Measurements from ENCODE around the gene PARN.
"Not testable (repeated sequence)": the region's sequence is repeated elsewhere in the genome, so short reads cannot be mapped to it uniquely, and the experiment has no call there.

Gene PARN

DNA sequence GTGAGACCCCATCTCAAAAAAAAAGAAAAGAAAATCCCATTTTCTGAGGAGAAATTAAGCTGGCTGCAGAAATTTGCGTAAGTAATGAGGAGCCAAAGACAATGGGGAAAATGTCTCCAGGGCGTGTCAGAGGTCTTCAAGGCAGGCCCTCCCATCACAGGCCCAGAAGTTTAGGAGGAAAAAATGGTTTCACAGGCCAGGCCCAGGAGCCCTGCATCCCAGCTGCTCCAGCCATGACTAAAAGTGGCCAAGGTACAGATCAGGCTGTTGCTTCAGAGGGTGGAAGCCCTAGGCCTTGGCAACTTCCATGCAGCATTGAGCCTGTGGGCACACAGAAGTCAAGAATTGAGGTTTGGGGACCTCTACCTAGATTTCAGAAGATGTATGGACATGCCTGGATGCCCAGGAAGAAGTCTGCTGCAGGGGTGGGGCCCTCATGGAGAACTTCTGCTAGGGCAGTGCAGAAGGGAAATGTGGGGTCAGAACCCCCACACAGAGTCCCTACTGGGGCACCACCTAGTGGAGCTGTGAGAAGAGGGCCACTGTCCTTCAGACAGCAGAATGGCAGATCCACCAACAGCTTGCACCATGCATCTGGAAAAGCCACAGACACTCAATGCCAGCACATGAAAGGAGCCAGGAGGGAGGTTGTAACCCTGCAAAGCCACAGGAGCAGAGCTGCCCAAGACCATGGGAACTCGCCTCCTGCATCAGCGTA is 55.2 kb downstream of the PARN start:
- DNase-seq (ENCODE audit: low spot score): not testable (repeated sequence)

DNA sequence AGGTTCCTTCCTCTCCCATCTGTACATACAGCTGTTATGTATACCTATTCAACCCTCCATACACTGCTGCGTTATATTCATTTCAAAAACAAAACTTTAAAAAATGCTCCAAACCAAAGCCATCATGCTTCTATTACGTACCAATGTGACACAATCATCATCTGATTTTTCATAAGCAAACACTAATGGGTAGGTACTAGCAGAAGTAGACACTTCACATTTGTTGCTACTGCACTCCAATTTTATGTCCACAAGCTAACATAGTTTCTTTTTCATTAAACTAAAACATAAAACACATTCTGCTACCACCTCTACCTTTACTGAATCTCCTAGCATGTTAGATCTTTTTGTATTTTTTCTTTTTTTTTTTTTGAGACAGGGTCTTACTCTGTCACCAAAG is 57.5 kb downstream of the PARN start:
- no peak for DNase-seq (ENCODE audit: low spot score)

DNA sequence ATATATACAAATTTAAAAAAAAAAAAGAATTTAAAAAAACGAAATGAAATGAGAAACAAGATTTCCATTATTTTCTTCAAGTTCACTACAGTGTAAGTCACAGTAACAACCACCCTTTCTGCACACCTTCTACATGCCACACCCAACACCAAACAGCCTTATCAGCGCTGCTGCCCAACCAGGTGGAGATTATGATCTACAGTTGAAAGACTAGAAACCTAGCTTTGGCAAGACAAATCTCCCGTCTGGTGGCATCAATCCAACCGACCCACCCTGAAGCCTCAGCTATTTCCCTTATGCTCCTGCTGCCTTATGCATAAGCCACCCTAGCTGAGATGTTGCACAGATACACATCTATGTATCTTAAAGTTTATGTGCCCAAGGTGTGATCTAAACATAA is 60.8 kb downstream of the PARN start:
- DNase-seq (ENCODE audit: low spot score): no peak

DNA sequence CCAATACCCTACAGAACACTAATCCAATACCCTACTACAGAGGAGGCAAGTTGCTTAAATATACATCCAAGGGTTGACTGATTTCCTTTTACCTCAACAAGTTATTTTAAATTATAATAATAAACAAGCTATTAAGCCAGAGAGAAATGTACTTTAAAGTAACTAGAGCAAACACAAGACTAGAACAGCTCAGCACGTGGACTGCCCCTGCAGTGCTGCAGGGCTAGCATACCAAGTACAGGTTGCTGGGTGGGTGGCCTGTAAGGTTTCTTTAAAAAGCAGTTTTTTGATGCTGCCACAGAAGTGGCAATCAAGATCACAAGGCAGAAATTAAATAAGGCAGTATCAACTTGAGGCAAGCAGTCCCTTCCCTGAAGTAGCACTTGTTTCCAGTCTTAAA is 63.5 kb downstream of the PARN start:
- DNase-seq (ENCODE audit: low spot score): no peak

DNA sequence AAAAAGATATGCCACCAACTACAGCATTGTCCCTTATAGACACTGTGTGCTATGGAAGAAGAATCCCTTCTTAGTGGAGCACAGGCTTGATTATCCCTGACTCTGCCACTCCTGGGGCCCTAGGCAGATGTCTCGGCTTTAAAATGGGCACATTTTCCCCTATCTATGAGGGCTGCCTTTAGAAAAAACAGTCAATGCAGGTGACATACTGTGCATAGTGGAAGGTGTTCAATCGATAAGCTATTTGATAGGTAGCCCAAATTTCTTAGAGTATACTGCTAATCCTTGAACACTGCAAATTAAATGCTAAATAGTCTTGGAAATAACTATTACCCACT is 64.4 kb downstream of the PARN start:
- DNase-seq (ENCODE audit: low spot score): no peak

DNA sequence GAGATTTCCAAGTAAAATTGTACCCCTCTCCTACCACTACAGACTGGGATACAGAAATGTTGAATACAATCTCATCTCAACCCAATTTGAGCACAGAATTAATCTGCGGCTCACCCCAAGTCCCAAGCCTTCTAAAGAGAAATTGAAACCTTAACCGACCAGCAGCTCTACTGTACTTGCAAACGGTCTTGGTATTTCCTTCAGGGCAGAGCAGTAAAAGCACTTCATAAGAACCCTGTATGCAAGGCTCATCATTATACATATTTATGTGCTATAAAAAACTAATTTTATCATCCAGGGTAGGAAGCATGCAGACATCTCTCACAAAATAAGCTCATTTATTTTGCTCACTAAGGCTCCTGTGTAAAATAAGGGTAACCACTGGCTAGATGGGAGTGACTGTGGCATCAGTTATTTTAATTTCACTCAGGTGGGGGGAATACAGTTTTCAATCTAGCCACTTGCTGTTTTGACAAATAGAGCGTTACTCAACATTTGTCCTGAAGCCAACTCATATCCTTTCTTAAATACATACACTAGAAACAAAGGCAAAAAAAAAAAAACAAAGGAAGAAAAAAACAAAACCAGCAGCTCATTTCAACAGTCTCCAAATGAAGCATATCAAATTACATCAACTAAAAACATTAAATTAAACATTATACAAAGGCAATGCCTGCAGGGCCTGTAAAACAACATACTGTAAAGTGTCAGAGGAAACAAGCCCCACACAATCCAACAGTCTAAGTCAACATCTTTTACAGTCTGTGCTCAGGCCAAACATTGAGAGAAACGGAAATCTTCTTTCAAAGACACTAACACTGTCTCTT is 65.0 kb downstream of the PARN start:
- DNase-seq (ENCODE audit: low spot score): no peak

DNA sequence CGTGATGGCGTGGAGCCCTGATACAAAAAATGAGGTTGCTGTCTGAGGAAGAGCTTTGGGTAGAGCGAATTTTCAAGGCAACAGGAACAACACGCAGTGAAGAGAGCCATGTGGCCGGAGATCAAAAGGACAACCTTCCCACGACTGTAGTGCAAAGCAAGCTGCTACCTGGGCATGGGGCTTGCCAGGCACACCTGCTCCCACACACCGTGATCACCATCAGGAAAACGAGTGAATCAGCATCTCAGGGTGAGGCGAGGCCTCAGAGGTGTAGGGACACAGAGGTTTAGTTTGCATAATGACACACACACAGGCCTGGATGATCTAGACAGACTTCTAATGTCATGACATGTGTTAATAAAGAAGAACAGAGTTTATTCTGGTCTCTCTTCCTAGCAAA is 65.7 kb downstream of the PARN start:
- no peak for DNase-seq (ENCODE audit: low spot score)

DNA sequence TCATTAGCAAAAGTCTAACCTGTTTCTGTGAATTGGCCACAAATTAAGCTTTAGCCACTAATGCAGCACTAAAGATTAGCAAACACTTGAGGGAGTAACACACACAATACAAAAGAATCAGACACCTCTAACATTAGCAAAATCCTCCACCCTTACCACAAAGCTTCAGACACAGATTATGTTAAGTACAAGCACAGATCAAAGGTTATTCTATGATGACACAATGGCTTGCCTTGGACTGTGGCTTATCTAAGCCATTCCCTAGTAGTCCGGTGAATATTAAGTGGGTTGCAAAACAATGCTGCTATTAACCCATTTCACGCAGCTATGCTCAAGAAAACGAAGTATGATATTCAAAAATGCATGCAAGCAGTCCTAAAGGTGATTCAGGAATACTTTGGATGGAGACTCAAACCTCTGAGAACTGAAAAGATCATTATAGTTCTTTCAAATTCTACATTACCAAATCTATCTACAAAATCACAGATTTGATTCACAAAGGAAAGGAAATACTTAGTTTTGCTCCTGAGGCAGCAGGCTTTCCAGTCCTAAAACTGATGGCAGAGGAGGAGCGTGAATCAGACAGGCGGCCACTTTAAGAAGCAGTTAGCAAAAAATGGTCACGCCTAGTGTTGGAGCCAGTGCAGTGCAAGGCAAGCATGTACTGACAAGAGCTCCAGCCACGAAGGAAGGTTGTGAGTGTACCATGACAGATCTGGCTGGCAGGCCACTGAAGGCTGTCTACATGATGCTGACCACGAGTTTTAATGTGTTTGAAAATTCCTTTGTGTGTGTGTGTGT is 67.2 kb downstream of the PARN start:
- peak; percentile 64 for DNase-seq (ENCODE audit: low spot score)

DNA sequence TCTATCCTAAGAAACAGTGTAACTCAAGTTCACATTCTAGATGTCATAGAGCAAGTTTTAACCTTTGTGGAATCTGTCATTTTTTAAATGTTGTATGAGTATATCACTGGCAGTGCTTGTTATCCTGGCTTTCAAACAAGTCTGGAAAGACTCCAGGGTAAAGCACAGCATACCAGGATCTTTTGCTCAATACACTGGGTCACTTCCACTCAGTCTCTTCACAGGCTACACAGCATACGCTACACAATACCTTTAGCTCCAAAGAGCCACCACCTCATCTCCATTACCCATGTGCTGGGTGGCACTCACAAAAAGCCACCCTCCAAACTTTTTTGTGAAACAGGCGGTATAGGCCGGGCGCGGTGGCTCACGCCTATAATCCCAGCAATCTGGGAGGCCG is 69.5 kb downstream of the PARN start:
- DNase-seq (ENCODE audit: low spot score): no peak

DNA sequence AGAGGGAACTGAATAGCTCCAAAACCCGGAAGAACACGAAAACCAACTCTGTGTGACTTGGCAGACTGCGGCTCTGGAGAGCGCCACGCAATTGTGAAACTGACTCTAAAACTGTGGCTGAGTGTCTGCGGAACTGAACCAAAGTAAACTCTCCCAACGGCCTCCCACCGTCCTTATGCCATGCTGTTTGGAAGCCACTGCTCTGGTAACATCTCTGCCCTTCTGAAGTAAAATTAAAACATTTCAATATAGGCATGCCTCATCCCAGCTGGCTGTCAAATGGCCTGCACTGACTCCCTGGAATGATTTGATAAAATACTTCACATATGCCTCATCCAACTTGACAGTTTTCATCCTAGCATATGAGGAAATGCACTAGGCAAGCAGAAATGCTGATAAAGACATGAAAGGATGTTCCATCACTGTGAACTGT is 70.2 kb downstream of the PARN start:
- no peak for DNase-seq (ENCODE audit: low spot score)

DNA sequence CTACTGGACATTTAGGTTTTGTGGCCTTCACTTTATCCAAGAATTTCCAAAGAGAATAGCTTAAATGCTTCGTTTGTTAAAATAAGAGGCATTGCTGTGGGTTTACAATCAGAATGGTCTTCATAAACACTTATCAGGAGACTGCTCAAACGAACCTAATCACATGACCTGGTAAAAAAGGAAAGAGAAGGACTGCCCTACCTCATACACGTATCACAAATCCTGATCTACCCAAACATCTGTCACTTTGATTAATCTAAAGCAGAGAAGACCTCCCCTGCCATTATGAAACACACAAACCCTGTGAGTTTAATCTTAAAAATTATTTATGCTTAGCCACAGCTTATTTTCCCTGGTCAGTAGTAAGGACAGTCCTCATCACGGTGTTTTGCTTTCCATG is 76.6 kb downstream of the PARN start:
- DNase-seq (ENCODE audit: low spot score): no peak

DNA sequence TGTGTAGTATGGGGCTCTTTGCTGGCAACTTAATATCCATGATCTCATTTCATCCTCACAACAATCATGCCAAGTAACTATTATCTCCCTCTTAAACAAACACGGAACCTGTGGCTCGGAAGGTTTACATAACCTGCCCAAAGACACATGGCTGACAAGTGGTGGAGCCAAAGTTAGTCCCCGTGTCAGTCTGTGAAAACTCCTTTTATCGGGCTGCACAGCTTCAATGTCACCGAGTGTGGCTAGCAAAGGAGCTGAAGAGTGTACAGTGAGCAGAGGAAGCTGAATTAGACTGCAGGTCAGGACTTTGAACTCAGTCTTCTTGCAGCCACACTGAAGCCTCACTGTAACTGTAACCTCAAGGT is 80.3 kb downstream of the PARN start:
- DNase-seq (ENCODE audit: low spot score): no peak

DNA sequence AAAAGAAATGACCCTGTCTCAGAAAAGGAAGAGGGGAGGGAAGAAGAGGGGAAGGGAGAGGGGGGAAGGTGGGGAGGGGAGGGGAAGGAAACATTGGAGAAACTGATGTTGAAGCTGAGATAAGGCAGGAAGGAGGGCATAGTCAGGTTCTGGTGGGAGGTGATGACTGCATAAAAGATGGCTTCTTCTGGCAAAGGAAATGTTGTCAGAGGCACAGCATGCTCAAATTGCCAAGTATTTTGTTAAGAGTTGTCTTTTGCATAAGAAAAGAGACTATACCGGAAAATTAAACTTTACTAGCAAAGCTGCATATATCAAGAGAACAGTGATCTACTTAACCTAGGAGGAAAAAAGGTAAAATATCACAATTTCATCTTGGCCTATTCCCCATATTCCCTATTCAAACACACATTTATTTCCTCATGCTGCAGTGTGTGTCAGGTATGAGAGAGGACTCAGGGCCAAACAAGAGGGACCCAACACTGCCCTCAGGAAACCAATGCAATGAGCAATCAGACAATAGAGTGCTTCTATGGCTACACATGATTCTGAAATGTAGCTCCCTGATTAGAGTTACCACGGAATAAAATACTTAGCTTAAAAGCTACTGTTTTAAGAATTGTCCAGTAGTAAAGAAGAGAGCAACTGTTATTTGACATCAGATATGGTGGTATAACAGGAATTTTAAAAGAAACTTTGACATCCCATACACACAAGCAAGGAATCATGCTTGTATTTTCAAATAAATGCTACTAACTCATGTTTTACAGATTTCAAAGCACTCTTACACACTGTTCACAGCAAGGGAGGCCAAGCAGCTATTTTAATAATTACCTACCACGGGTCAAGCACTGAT is 80.9 kb downstream of the PARN start:
- DNase-seq (ENCODE audit: low spot score): no peak

DNA sequence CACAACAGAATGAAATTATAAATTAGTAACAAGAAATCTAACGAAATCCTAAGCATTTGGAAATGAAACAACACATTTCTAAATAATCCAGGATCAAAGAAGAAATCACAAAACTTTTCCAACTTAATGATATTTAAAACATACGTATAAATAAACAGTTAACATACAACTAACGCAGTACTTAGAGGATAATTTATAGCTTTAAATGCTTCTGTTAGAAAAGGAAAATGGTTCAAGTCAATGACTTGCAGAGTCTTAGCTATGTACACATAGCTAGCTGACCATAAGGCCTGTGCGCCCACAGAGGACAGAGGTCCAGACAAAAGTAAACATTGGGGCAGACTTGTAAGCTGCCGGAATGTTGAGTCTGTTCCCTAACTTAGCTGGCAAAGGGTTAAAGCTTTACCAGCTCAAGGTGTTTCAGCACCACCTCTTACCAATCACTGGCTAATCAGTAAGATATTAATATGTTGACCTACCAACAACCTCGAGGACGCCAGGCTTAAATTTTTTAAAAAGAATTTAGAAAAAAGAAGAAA is 84.6 kb downstream of the PARN start:
- no peak for DNase-seq (ENCODE audit: low spot score)

DNA sequence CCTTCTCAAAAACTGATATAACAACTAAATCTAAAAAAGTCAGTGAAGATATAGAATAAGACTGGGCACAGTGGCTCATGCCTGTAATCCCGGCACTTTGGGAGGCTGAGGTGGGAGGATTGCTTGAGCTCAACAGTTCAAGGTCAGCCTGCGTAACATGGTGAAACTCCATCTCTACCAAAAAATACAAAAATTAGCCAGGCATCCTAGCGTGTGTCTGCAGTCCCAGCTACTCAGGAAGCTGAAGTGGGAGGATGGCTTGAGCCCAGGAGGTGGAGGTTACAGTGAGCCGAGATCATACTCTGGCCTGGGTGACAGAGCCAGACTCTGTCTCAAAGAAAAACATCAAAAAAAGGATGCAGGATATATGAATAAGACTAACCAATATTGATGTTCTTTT is 85.2 kb downstream of the PARN start:
- not testable (repeated sequence) for DNase-seq (ENCODE audit: low spot score)

DNA sequence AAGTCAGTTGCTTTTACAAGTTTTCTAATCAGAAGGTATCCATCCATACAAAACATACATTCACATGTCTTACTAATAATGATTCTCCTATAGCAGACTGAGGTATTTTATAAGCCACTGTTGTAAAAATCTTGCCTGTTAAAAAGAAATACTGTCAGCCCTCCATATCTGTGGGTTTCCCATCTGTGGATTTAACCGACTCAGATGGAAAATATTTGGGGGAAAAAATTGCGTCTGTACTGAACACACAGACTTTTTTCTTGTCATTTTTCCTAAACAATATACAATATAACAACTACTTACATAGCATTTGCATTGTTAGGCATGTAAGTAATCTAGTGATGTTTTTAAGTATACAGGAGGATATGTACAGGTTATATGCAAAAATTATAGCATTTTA is 90.4 kb downstream of the PARN start:
- DNase-seq (ENCODE audit: low spot score): no peak

DNA sequence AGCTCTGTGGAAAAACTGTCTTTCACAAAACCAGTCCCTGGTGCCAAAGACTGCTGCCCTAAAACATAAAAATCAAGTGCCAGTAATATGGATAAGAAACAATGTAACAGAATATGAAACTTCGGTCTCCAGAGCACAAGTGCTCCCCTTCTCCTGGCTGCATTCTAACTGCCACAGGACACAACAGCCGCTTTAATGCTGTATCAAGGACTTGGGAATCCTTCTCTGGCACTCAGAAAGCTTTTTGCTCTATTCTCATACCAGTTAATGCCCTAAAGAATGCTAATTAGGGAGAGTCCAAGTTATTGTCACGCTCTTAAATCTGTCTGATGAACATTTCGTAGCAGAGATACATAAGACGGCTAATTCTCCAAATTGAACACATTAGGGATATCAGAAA is 90.9 kb downstream of the PARN start:
- DNase-seq (ENCODE audit: low spot score): no peak

DNA sequence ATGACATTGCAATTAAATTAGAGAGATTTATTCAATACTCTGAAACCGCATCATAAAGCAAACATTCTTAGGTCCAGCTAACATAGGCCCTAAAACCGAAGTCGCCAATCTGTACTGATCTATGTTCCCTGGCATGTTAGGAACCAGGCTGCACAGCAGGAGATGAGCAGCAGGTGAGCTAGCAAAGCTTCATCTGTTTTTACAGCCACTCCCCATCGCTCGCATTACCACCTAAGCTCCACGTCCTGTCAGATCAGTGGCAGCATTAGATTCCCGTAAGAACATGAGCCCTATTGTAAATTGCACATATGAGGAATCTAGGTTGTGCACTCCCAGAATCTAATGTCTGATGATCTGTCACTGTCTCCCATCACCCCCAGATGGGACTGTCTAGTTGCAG is 91.5 kb downstream of the PARN start:
- DNase-seq (ENCODE audit: low spot score): no peak

DNA sequence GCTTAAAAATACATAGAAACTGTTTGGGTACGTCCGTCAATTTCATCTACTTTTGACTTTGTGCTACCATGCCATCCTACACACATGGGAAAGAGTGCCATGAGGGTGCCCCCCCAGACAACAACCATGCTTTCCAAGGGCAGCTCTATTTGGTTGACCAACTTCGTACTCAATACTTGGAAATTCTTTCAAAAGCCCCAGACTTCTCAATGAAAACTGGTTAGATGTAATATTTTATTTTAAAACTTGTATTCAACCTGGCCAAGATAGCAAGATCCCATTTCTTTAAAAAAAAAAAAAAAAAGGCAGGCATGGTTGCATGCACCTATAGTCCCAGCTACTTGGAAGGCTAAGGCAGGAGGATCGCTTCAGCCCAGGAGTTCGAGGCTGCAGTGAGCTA is 98.4 kb downstream of the PARN start:
- no peak for DNase-seq (ENCODE audit: low spot score)

DNA sequence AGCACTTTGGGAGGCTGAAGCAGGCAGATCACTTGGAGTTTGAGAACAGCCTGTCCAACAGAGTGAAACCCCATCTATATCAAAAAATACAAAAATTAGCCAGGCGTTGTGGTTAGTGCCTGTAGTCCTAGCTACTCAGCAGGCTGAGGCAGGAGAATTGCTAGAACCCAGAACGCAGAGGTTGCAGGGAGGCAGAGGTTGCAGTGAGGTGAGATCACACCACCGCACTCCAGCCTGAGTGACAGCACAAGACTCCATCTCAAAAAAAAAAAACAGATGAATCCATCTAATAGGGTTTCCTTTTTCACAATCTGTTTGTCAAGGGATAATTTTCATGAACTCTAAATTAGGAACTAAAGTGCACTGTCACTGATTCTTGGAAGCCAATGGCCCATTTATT is 99.0 kb downstream of the PARN start:
- no peak for DNase-seq (ENCODE audit: low spot score)

DNA sequence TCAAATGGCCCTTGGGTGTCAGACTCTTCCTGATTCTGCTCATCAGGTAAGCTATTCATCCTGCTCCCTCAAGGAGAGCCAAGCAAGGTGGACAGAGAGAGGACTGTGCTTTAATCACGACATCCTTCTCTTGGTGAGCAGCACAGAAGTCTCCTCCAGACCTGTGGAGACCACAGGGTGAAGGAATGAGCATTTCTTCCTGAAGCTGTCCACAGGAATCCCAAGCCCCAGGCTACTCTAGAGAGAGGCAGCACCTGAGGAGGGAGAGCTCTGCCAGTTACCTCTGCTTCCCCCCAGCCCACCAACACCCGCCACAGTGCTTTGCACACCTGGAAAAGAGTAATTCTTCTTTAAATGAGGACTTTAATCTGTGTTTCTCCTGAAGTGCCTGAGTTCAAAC is 100.0 kb downstream of the PARN start:
- DNase-seq (ENCODE audit: low spot score): no peak

Measured in HuH-7 (cell line).